ENCODE results near the gene PCDHB15.
"Not testable (repeated sequence)": the region's sequence is repeated elsewhere in the genome, so short reads cannot be mapped to it uniquely, and the experiment has no call there.

DNA sequence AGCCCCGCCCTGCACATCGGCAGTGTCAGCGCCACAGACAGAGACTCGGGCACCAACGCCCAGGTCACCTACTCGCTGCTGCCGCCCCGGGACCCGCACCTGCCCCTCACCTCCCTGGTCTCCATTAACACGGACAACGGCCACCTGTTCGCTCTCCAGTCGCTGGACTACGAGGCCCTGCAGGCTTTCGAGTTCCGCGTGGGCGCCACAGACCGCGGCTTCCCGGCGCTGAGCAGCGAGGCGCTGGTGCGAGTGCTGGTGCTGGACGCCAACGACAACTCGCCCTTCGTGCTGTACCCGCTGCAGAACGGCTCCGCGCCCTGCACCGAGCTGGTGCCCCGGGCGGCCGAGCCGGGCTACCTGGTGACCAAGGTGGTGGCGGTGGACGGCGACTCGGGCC lies 1.8 kb downstream of the PCDHB15 start:
- not testable (repeated sequence) for TF ChIP-seq CTCF, POLR2A (IDR thresholded peaks at IDR 0.05)

Data from tibial nerve (tissue), 3 donors.